Ureter (tissue), 1 donor: ENCODE results near the gene SNX24. TPM values are rescaled to one million over a fixed set of nuclear protein-coding genes. Genes with fewer than 3 reads are reported as not detected.
A peak's percentile ranks its signal among the peaks of the same experiment; 100 is the strongest.

Experiments
- DNase-seq: peaks from one replicate; pipeline ENCODE4 v3.0.0-alpha.2; 2020; ENCODE audit warnings: low spot score
- total RNA-seq: library from RNA; stranded (reverse); gene quantifications from one replicate; pipeline ENCODE4 v1.2.4, GENCODE V29; 2023
- donor health status: DM: yes; HTN: yes; CAD: no.

SNX24 gene
- total RNA-seq, 1 donor from 2014 or later = 19.5 TPM

DNA sequence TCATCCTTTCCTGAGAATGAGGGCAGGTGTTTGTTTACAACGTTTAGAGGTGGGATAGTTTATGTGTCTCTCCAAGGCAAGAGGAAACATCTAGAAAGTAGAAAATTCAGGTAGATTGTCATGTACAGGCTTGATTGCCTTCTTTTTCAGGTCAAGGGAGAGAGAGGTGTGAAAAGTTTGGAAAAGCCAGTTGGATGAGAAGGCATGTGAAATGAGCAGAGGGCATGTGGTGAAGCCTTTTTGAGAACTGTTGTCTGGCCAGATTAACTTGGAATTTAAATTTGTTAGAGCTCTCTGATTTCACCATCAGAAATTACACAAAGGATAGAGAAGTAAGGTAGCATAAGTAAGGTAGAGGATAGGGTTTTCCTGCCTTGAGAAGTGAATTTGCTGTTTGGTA, 74.6 kb downstream of the SNX24 start:
- no peak for DNase-seq

DNA sequence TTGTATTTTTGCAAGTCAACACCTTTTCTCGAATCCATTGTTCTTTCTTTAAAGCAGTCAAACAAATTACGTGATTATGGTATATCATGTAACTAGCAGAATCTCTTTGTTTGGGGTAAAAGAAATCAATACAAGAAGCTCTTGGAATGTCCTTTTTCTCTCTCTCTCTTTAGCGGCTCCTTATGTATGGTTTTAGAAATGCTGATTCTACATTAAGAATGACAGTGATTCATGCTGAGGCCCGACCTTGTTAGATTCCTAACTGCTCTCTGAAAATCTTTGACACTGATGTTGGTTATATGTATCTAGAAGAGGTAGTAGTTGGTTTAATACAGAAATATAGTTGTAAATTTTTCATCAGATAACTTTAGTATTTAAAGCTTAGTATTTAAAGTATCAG, 76.4 kb downstream of the SNX24 start:
- DNase-seq = no peak

DNA sequence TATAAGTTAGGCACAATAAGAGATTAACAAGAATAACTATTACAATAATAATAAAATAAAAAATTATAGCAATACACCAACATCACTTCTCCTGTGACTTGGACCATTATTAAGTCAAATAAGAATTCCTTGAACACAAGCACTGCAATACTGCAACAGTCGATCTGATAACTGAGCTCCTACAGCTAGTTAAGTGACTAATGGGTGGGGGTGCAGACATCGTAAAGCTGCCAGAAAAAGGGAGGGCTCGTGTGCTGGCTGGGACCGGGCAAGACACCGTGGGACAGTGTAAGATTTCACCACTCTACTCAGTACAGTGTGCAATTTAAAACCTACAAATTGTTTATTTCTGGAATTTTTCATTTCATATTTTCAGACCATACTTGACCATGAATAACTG, 78.8 kb downstream of the SNX24 start:
- no peak for DNase-seq

DNA sequence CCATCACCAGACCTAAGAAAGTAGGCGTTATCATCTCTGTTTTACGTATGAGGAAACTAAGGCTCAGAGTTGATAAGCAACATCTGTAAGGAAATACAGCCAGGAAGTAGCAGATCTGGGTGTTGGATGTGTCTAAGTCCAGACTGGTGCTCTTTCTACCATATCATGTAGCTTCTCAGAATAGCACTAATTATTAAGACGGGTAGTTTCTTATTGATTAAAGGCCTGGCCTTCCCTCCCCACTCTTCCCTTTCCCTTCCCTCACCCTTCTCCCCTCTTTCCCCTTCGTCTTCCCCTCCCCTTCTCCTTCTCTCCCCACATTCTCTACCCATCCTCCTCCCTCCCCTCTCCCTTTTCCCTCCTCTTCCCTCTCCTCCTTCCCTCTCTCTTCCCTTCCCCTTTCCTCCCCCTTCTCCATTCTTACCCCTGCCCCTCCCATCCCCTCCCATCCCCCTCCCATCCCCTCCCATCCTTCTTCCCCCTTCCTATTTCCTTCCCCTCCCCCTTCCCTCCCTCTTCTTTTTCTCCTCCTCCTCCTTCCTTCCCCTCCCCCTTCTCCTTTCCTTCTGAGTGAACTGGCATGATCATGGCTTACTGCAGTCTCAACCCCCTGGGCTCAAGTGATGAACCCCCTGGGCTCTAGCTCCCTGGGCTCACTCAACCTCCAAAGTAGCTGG, 79.4 kb downstream of the SNX24 start:
- DNase-seq = no peak

DNA sequence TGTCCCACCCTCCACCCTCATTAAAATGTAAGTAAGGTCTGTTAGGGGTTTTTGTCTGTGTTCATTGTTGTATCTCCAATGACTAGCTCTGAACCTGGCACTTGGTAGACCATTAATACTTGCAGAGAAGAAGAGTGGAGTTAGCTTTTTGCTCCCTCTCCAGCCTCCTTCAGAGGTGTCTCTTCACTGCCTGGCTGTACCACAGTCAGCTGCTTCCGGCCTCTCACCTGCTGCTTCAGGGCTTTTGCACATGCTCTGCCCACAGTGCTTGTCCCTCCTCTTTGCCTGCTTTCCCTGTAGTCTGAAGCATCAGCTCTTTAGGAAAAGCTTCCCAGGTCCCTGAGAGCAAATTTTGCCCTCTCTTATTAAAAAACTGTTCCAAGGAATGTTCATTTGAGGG, 83.6 kb downstream of the SNX24 start:
- no peak for DNase-seq

DNA sequence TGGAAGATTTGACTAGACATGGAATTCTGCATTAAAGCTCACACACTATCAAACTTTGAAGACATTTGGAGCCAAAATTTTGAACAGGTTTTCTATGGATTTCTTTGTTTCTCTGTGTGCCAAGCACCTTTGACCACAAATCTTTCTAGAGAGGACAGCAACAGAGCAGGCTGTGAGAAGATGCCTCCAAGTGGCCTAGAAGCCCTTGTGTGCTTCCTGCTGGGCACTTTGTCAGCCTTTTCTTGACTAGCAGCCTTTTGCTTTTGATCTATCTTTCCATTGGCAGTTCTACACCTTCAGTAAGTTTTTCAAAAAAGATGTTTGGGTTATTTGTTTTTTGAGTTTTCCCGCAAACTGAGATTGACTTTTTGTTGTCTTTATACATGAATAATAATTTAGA, 84.6 kb downstream of the SNX24 start:
- DNase-seq = no peak

DNA sequence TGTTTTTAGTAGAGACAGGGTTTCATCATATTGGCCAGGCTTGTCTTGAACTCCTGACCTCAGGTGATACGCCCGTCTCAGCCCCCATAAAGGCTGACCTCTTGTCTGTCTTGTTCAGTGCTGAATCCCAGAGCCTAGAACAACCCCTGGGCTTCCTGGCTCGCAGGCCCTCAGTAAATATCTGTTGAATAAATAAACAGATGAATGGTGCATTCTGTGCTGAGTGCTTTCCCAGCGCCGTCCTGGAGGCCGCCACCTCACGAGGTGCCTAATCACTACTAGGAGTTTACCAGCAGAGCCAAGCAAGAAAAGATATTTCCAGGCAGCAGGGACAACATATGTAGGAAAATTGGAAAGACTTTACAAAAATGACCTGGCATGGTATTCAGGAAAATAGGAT, 88.5 kb downstream of the SNX24 start:
- no peak for DNase-seq

DNA sequence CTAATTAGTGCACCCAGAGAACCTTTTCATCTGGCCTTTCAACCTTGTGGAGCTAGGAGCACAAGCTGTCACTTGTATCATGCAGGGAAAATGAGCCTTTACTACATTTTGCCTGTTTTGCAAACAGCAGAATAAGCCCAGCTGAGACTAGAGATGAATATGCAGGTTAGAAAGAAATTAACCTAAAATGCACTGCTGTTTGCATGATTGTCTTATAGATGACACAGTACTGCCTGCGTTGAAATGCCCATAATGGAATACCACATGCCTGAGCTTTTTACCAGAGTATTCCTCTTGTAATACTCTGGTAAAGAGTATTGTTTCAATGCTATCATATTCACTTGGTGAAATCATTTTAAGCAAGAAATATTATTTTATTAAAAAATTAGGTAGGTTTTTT, 90.7 kb downstream of the SNX24 start:
- no peak for DNase-seq

DNA sequence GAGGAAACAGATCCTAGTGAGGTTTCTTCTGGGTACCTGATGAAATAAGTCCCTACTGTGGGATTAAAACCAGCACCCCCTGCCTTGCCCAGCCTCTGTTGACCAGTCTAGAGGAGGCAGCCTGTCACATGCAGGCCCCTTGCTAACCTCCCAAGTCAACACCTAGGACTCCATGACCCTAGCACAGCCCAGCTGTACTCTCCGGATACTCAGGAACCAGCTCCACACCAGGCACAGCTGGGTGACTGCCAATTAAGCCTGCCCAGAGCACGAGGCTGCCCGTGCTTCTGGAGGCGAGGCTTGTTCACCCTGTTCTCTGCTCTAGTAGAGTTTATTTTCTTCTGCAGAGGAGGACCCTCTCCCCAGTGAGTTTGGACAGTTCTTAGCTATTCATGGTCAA, 92.5 kb downstream of the SNX24 start:
- DNase-seq = peak; percentile 58

DNA sequence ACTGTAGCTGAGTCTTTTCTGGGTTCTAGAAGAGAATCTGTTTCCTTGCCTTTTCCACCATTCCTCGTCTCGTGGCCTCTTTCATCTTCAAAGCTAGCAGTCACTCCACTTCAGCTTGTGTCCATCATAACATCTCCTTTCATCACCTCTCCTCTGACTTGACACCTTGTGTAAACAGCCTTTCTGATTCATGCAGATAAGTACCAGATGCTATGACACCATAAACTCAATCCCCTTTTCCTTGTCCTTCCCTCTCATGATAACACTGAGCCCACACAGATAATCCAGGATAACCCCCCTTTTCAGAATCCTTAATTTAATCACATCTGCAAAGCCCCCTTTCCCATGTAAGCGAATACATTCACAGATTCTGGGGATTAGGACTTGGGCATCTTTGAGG, 95.5 kb downstream of the SNX24 start:
- no peak for DNase-seq

DNA sequence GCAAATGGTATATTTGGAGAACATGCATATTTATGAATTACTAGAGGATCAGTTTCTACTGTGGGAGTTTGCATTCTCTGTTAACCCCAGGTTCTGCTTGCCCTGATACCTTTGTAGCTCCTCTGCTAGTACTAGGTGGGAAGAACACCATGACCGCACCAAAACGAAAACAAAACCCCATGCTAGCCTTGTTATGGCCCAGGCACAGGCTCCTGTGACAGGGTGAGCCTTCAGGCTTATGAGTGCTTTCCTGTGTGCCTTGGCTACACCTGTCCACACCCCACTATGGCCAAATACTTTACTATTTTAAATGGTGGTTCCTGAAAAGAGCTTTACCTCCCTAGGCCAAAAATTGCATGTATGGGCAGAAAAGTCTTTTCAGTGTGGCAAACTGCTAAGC, 96.3 kb downstream of the SNX24 start:
- DNase-seq = no peak

DNA sequence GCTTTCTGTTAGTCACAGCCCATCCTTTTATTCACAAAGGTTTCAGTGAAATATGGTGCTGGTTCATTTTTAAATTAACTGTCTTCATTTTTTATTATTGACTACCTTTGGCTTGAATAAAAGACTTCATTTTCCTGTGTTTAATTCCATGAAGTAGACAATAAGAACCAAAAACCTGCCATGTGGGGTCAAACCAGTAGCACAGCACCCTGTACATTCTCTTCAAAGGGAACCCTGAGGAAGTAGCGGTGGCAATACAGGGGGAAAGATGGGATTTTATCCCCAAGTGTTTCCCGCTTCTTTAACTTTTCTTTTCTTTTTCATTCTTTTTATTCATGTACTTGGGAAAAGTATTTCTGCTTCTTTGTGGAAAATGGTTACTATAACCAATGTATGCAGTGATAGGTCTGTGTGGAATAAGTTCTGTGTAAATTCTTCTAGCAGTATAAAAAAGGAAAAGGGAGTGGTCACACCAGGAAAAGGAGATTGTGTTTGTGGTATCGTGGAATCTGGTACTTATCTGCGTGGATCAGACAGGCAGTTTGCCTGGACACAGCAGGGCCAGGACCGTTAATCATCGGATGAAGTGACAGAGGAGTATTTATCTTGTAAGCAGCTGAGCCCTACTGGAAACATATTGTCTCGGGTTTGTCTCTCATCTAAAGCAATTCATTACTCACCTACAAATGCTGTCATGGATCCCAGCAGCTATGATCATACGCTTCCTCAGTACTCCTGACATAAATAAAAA, 96.9 kb downstream of the SNX24 start:
- no peak for DNase-seq

DNA sequence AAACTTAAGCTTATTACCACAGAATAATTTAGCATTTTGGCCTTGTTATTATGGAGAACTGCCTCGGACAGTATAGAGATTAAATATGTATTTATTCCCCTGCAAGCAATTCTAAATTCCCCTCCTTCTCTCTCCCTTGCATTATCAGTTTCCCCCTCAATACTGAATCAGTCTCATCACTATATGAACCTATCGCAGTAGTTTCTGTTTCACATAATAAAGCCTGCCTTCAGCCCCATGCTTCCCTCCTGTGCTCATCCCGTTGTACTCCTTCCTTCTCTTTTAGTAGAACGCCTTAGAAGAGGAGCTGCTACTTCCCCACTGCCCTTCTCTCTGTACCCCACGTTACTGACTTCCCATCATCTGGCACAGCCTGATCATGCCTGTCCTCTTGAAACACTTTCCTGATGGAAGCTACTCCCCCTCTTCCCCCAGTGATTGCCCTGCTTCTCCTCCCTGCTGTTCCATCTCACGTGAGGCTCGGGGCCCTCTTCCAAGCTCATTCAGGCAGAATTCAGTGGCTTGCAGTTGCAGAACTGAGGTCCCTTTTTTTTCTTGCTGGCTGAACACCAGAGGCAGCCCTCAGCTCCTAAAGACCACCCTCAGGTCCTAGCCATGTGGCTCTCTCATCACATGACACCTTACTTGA, 97.8 kb downstream of the SNX24 start:
- no peak for DNase-seq

DNA sequence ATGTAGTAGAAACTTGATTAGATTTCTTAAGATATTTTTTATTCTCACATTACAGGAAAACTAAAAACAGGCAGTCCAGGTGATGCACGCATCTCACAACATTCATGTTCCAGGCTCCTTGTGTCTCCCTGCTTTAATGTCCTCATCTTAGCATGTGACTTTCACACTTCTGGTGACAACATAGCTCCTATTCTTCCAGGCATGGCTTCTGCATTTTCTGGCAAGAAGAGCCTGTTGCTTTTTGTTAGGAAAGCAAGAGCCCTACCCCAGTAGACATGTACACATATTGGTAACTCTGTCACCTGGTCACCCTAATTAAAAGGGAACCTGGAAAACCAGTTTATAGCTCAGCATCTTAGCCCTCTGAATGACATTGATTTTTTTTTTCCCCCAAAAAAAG, 98.6 kb downstream of the SNX24 start:
- DNase-seq = no peak

DNA sequence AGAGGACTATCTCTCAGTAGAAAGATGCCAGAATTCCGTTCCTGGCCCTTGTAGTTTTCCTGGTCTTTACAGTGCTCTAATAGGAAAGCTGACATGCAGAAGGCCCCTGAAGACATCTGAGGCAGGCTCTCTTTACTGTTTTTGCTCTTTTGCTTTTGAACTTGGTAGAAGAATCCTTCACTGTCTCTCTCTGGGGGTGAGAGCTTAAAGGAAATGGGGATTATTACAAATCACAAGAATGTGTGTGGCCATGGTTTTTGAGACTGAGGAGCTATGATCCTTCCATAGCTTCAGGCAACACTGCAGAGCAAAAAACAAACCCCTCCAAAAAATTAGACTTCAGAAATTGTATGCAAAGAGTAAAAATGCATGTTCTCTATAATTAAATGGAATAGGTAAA, 102.0 kb downstream of the SNX24 start:
- DNase-seq = no peak

DNA sequence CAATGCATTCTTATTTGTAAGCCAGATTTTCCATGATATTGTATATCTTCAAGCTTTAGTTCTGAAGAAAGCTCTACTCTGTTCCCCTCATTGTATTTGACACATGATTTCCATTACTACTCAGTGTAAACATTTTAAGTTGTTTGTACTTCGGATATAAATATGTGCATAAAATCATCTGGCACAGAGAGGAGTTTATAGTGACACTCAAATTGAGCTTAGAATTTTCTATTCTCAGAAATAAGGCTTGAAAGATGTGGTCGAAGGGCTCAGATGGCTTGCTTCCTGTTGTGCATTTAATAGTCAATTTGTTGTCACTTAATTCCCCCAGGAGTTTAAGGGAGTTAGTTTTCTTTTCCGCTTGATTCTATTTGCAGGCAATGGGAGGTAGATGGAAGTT, 102.4 kb downstream of the SNX24 start:
- DNase-seq = no peak

DNA sequence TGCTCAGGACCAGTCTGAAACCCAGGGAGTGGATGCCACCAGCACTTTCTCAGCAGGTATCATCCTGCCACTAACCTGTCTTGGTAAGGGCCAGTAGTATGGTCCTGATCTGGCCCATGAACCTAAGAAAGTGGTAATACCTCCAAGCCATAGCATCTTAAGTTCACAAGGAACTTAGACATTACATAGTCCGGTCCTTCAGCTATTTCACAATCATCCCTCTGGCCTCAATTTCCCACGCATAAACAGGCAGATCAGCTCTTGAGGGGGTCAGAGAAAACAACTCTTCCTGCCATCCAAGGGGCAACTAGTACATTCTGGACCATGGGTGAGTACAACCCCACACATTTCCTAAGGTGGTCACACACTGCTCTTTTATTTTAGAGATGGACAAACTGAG, 102.9 kb downstream of the SNX24 start:
- no peak for DNase-seq

DNA sequence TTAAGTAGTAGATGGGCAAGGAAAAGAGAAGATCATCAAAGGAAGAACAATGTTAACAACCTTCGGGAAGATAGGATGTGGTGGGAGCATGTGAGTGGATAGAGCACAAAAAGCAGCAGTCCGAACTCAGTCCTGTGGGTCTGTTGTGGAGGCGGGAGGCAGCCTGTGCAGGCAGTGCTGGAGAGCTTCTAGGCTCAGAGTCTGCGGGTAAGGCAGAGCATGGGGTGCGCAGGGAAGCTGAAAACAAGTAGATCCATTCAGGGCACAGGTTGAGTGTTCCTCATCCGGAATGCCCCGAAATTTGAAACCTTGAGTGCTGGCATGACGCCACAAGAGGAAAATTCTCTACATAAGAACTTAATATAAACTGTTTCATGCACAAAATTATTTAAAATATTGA, 106.2 kb downstream of the SNX24 start:
- DNase-seq = no peak

DNA sequence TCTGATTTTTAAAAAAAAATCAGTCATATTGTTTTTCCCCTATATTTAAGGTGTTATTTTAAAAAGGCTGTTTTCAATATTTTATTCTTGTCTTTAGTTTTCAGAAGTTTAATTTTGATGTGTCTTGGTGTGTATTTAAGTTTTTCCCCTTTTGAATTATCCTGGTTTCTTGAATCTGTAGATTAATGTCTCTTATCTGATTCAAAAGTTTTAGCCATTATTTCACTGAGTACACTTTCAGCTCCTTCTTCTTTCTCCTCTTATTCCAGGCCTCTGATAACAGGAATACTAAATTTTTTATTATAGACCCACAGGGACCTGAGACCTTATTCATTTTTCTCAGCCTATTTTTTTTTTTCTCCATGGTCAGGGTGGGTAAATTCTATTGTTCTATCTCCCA, 109.3 kb downstream of the SNX24 start:
- no peak for DNase-seq

DNA sequence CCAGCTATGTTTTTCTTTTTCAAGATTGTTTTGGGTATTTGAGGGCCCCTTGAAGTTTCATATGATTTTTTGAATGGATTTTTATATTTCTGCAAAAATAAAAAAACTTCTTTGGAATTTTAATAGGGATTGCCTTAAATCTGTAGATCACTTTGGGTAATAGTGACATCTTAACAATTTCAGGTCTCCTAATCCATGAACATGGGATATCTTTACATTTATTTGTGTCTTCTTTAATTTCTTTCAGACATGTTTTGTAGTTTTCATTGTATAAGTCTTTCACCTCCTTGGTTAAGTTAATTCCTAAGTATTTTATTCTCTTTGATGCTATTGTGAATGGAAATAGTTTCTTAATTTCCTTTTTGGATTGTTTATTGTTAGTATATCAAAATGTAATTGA, 112.0 kb downstream of the SNX24 start:
- no peak for DNase-seq

DNA sequence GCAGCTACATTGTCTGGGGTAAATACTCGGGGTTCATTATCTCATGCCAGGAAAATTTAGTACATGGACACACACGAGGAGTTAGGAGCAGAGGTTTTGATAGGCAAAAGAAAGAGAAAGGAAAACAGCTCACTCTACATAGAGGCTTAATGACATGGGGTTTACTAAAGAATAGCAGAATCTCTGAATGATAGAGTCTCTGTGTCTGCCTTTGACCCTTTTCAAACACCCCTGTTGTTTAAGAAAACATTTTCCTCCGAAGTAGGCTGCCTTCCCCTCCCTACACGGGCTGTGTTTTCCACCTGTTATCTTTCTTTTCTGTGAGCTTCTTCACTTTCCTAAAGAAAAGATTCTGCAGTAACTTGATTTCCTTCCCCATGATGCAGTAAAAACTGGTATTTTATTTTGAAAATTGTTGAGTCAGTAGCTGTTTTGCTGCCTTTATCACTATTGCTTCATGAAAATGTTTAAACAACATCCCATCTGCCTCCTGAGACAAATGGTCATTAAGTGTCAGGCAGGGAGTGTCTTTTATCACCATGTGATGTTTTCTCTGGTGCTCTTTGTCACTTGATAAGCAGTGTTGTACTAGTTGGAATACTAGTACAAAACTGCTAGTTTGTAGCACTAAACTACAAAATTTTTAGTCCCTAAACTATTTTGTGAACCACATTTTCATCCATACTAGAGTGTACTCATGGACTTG, 114.5 kb downstream of the SNX24 start:
- no peak for DNase-seq

DNA sequence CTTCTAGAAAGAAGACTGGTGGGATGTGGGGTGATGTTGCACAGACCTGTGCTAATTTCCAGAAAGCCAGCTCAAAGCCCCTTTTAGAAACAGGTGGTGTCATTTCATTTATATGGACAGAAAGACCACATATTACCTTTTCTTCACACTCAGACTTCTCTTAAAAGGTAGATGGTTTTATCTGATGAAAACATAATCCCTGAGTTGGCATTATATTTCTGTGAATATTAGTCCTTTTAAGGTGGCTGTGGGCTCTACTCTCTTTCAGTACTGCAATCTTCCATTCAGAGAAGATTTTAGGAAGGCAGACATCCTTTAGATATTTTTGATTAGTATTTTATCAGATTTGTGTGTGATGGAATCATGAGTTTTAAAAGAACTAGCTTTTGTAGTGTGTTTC, 117.9 kb downstream of the SNX24 start:
- DNase-seq = no peak

DNA sequence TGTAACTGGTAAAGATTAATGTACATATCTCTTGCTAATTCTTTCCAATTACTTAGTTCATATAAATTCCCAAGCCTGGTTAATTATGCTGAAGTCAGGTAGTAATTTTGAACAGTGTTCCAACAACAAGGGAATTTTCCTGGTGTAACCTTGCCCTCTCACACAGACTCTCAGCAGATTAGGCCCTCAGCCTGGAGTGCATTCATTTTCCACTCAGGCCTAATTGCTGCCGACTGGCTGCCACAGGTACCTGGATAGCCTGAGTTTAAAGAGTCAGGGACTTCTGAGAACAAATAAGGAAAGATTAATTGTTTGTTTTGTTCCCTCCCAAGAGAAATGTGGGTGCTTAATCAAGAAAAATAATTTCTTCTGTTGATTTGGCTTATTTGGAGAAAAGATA, 119.7 kb downstream of the SNX24 start:
- no peak for DNase-seq
